HG03097 (cell line): ENCODE data around the gene OAS3.
"Not testable (repeated sequence)": the region's sequence is repeated elsewhere in the genome, so short reads cannot be mapped to it uniquely, and the experiment has no call there.

Experiments
- ATAC-seq: cut with Tn5 transposase; IDR thresholded peaks from one replicate; pipeline ENCODE4 v1.9.1; 2021; ENCODE audit not compliant: unreplicated experiment, low FRiP score

The OAS3 gene

DNA sequence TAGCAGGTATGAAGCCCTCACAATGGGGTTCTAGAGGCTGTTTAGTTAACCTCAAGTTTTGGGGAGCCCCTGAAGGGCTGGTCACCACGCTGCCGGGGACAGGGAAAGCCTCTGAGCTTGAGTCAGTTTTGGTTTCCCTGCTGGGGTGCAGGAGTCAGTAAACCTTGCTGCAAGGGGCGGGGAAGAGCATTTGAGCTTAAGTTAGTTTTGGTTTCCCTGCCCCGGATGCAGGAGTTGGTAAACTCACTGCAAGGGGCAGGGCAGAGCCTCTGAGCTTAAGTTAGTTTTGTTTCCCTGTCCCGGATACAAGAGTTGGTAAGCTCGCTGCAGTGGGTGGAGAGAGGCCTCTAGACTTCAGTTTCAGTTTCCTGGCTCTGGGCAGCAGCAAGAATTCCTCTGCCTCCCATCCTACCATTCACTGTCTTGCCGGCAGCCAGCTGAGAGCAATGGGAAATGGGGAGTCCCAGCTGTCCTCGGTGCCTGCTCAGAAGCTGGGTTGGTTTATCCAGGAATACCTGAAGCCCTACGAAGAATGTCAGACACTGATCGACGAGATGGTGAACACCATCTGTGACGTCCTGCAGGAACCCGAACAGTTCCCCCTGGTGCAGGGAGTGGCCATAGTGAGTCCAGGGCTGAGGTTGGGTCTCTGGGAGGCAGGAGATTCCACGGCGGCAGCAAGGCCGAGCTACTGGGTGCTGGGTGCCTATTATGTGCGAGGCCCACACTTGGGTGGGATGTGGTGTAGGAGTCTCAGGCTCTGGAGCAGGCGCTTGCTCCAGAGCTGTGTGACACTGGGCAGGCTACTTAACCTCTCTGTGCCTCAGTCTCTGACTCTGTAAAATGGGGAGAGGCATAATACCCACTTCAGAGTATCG, 40.1 kb downstream of the OAS3 start, which contains the start of gene OAS2:
OAS2 (plus strand) TSS at position 357 of the 878 bp plus-strand sequence; CDS start at position 447, 90 bp downstream.
- ATAC-seq = peak; percentile 88

DNA sequence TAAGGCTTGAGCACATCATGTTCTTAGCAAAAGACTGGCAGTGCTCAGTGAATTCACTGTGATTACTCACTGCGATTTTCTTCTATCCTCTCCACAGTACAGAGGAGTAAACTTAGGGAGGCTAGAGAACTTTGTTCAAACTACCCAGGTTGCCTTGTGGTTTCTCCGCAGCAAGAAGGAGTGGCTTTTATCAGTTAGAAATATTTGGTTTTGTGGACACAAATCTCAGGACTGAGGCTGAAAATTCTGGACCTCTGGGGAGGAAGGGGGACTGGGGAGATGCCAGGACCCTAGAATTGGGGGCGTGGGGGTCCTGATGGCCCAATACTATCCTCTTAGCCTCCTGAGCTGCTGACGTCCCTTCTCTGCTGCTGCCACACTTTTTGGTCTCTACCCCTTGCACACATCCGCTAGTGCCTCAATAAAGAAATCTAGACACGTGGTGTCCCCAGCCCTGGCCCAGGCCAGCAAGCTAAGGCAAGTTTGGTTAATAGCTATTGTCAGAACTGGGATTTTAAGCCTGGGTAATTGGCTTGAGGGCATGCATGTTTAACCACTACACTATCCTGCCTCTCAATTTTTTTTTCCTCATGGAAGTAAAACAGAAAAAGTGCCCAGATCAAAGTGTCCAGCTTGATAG, 40.9 kb downstream of the OAS3 start:
- ATAC-seq = no peak

DNA sequence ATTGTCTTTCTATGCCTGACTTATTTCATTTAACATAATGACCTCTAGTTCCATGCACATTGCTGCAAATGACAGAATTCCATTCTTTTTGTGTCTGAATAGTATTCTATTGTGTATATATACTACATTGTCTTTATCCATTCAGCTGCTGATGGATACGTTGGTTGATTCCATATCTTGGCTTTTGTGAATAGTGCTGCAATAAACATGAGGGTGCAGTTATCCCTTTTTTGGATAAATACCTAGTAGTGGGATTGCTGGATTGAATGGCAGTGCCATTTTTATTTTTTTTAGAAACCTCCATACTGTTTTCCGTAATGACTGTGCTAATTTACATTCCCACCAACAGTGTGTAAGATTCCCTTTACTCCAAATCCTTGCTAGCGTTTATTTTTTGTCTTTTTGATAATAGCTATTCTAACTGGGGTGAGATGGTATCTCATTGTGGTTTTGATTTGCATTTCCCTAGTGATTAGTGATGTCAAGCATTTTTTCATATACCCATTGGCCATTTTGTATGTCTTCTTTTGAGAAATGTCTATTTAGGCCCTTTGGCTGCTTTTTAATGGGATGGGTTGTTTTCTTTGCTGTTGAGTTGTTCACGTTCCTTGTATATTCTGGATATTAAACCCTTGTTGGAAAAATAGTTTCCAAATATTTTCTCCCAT, 42.4 kb downstream of the OAS3 start:
- ATAC-seq = no peak

DNA sequence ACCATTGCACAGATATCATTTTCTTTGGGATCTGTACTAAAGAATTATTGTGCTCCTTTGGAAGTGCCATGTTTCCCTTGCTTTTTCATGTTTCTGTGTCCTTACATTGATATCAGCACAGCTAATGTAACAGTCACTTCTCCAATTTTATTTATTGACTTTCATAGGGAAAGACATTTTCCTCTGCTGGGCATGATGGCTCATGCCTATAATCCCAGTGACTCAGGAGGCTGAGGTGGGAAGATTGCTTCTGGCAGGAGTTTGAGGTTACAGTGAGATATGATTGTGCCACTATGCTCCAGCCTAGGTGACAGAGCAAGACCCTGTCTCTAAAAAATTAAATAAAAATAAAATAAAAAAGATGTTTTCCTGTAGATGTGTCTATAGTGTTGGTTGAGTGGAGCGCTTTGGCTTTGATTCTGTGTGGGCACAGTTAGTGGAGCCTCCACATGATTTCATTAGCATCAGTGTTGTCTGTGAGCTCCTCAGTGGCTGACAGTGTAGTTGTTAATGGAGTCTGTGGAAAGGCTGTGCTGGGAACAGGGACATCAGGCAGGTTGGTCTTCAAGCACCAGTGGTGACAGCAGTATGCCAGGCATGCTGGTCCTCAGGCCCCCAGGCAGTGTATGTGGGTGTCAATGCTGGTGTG, 47.5 kb downstream of the OAS3 start:
- ATAC-seq = no peak

DNA sequence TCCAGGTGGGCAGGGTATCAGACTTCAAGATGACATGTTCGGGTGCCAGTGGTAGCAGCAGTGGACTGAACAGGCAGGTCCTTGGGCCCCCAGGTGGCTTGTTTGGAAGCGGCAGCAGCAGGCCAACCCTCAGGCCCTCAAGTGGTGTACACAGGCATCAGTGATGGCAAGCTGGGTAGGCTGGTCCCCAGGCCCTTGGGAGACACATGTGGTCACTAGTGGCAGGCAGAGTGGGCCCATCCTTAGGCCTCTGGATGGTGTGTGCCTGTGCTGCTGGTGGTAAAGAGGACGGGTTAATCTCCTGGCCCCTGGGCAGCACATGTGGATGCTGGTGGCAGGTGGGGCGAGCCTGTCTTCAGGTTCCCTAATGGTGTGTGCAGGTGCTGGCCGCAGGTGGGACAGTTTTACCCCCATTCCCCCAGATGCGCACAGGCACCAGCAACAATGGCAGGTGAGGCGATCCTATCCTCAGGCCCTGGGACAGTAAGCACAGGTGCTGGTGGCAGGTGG, 48.1 kb downstream of the OAS3 start:
- ATAC-seq = no peak

DNA sequence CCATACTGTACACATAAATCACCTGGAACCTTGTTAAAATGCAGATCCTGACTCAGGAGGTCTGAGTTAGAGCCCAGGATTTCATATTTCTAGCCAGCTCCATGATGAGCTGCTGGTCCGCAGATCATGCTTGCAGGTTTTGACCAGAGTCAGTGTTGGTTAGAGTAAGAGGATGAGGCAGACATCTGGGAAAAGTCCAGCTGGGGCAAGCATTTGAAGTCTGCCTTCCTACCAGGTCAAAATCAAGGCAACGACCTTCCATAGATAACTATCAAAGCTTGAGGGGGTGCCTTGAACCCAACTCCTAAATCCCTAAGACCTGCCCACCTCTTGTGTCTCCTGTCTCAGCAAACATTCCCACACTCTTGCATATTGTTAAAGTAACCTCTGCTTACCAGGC, 49.3 kb downstream of the OAS3 start:
- no peak for ATAC-seq

DNA sequence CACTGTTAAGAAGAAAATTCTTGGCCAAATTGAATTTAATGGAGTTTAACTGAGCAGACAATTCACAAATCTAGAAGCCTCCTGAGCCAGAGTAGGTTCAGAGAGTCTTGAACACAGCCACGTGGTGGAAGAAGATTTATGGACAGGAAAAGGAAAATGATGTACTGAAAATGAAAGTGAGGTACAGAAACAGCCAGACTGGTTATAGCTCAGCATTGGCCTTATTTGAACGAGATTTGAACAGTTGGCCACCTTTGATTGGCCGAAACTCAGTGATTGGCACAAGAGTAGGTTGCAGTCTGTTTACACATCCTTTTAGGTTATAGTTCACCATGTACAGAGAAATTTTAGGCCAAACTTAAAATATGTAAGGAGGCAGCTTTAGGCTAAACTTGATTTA, 50.0 kb downstream of the OAS3 start:
- no peak for ATAC-seq

DNA sequence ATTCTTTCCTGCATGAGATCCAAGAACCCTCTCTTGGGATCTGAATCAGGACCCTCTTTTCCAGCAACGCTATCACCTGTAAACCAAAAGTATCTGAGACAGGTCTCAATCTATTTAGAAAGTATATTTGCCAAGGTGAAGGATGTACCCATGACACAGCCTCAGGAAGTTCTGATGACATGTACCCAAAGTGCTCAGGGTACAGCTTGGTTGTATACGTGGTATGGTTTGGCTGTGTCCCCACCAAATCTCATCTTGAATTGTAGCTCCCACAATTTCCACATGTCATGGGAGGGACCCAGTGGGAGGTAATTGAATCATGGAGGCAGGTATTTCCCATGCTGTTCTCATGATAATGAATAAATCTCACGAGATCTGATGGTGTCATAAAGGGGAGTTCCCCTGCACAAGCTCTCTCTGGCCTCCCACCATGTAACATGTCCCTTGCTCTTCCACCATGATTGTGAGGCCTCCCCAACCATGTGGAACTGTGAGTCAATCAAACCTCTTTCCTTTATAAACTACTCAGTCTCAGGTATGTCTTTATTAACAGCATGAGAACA, 50.6 kb downstream of the OAS3 start:
- ATAC-seq = not testable (repeated sequence)

DNA sequence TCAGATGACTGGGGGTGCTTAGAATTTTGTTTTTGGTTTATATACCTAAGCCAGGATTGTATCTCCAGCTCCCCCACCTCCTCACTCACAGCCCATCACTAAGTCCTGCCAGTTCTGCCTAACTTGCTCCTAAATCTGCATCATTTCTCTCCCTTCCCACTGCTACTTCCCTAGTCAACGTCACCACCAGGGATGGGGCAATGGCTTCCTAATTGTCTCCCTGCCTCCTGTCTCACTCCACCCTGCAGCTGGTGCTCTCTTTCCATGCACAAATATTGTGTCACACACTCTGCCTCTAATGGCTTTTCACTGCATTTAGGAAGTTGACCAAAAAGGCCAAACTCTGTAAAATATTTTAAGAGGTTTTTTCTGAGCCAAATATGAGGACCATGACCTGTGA, 51.5 kb downstream of the OAS3 start:
- ATAC-seq = no peak

DNA sequence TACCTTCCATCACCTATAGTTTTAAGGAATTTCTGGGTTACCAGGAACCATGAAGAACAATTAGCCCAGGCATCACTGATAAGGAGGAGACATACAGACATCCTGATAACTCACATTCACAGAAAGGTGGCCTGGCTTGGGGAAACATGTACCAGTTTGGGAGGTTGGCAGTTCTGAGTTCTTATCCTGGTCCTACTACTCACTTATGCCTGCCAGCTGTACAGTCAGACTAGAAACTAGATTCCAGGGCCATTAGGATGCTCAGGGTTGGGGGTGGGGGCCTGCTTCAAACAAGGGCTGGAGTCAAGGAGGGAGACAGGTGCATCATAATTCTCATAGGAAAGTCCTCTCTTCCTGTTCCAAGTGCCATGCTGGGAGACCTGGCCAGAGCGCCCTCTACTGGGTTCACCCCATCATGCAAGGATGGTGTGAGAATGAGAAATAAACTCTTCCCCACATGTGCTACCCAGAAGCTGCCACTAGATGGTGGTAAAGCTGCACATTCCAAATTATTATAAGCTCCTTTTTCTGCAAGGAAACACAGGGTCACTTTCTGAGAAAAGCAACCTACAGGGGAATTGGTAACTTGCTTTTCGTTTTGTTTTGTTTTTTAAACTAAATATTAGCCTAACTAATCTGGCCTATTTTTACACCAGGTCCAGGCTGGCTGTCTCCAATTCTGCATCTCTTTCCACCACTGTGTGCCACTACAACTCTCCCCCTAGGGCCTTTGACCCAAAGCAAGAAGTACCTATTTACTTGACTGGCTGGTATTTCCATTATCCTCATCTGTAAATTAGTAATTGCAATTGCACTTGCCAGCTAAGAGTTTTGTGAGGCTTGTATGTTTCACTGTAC, 54.5 kb downstream of the OAS3 start:
- ATAC-seq = no peak

DNA sequence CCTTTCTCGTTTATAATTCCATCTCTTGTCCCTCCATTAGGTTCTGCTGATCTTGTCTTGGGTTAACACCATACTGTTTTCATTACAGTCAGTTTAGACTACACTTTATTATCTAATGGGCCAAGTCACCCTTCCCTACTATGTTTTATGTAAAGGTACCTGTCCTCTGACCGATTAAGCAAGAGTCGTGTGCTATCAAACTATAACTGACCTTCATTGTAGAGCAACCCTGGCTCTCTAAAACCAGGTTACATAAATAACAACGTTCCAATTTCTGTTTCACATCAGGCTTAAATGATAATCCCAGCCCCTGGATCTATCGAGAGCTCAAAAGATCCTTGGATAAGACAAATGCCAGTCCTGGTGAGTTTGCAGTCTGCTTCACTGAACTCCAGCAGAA, 56.7 kb downstream of the OAS3 start:
- ATAC-seq = no peak

DNA sequence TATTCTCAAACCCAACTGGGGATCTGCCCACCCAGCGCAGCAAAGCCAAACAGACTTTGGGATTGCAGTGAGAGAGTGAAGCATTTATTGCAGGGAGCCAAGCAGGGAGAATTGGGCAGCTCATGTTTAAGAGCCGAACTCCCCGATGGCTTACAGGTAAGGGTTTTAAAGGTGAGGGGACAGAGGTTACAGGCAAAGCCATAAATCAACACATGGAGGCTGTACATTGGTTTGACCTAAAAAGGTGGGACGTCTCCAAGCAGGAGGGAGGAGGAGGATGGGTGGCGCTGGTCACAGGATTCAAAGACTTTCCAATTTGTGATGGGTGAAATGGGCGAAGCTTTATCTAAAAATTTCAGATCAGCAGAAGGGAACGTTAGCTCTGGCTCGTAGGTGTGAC, 58.2 kb downstream of the OAS3 start:
- ATAC-seq = no peak

DNA sequence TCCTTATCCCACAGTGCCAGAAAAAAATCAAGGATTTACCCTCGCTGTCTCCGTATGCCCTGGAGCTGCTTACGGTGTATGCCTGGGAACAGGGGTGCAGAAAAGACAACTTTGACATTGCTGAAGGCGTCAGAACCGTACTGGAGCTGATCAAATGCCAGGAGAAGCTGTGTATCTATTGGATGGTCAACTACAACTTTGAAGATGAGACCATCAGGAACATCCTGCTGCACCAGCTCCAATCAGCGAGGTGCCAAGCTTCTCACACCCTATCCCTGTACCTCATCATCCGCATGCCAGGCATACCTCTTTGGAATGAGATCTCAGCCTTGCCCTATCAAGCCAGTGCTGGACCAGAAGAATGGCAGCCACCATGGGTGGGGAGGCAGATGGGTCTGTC, 59.2 kb downstream of the OAS3 start:
- ATAC-seq = no peak

DNA sequence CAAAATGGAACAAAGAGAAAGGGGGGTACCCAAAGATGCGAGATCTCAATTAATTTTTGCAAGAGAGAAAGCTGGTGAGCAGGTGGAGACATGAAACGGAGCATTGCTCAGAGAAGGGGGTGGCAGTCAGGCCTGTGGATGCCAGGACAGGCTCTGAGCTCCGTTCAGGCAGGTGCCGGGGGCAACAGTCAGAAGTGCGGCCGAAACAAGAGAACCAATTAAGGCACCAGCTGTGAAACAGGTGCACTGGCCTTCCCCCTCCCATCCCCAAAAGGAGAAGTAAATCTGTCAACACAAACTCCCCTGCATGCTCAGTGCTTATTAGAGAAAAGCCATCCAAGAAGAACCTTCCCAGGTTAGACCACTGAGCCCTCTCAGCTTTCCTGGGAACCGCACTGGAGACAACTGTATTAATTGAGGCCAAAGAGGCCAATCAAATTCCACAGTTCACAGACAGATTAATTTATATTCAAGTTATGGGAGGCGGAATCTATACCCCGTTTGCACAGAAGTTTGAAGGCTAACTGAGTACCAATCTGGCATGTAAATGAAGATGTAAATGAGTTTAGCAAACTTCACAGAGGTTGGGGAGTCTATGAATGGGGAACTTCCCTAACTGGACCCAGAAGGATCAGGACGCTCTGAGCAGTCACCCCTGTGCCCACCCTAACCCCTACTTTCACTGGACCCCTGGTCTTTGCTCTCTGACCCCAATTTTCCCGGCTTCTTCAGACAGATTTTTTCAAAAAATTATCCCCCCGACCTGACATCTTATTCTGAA, 60.9 kb downstream of the OAS3 start:
- peak; percentile 89 for ATAC-seq

DNA sequence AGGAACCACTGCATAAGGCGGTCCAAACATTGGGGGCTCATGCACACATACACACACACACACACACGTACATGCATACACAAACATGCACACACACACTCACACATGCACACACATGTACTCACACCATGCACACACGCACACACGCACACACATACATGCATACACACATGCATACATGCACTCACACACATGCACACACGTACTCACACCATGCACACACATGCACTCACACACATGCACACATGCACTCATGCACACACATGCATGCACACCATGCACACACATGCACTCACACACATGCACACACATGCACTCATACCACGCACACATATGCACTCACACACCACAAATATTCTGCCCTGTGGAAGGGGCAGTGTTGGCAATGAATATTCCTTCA, 62.2 kb downstream of the OAS3 start:
- ATAC-seq = no peak

DNA sequence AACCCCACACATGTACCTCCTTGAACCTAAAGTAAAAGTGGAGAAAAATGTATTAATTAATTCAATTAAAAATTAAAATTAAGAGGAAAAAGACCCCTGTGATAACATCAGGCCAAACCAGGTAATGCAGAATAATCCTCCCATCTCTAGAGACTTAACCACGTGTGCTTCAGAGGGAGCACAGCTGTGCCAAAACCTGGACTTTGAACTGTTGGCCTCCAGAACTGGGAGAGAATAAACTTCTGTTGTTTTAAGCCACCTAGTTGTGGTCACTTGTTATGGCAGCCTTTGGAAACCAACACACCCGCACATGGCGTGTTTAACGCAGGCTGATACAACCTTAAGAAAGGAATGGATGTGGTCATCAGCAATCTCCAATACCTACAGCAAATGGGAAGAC, 63.9 kb downstream of the OAS3 start:
- no peak for ATAC-seq

DNA sequence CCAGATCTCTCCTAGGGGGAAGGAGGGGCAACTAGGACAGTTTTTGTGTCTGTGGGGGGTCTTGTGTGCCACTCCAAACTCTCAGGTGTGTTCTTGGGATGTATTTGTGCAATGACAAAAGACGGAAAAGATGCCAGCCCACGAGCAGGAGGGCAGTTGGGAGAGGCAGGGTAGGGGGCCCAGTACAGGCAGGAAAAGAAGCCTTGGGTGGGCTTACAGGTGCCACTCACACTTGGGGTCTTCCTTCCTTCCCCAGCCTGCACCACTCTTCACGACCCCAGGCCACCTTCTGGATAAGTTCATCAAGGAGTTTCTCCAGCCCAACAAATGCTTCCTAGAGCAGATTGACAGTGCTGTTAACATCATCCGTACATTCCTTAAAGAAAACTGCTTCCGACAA, 64.4 kb downstream of the OAS3 start:
- ATAC-seq = no peak

DNA sequence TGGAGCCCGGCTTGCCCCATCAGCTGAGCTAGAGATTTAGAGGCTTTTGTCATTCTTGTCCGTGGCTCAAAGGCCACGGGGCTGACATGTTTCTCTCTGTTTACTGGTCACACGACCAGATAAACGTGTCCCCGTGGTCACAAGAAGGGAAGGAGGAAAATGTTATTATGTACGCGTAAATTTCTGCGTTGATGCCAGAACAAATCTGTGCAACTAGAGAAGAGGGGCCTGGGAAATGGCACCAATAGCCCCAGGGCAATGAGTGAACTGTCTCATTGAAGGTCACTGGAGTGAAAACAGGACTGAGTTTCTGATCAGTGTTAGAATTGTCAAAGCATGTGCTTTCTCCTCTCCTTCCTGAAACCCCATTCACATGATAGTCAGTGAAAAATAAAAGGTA, 65.4 kb downstream of the OAS3 start:
- no peak for ATAC-seq

DNA sequence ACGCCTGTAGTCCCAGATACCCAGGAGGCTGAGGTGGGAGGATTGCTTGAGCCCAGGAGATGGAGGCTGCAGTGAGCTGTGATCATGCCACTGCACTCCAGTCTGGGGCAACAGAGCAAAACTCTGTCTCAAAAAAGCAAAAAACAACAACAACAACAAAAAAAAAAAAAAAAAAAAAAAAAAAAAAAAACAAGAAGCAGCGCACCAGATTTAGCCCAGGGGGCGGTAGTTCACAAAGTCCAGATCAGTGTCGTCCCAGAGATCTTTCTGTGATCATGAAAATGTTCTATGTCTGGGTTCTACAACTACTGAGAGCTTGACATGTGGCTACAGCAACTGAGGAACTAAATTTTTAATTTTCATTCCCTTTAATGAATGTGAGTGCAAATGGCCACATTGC, 67.5 kb downstream of the OAS3 start:
- ATAC-seq = no peak
